ENCODE measurements around the gene HIPK3.
"Not testable (repeated sequence)": the region's sequence is repeated elsewhere in the genome, so short reads cannot be mapped to it uniquely, and the experiment has no call there.

DNA sequence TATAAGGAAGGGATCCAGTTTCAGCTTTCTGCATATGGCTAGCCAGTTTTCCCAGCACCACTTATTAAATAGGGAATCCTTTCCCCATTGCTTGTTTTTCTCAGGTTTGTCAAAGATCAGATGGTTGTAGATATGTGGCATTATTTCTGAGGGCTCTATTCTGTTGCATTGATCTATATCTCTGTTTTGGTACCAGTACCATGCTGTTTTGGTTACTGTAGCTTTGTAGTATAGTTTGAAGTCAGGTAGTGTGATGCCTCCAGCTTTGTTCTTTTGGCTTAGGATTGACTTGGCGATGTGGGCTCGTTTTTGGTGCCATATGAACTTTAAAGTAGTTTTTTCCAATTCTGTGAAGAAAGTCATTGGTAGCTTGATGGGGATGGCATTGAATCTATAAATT, 40.5 kb upstream of the HIPK3 start:
- TF ChIP-seq EZH2phosphoT487 (IDR thresholded peaks at IDR 0.05; ENCODE audit: unreplicated experiment); EZH2 (IDR thresholded peaks at IDR 0.05; ENCODE audit: low read depth, unreplicated experiment); CTCF (conservative IDR thresholded peaks at IDR 0.05; ENCODE audit: low read depth in 2 of 2); JUNB (IDR thresholded peaks at IDR 0.05; ENCODE audit: unreplicated experiment); POLR2AphosphoS5 (IDR thresholded peaks at IDR 0.05; ENCODE audit: low read depth); CREB1 (CRISPR knock-in tag; IDR thresholded peaks at IDR 0.05; ENCODE audit: low read depth); STAT1 (IDR thresholded peaks at IDR 0.05; ENCODE audit: unreplicated experiment); ZNF114 (CRISPR knock-in tag; IDR thresholded peaks at IDR 0.05); ZNF331 (CRISPR knock-in tag; IDR thresholded peaks at IDR 0.05; ENCODE audit: low read depth); NANOG (IDR thresholded peaks at IDR 0.05; ENCODE audit: borderline replicate concordance); ZNF462 (CRISPR knock-in tag; IDR thresholded peaks at IDR 0.05): not testable (repeated sequence)
- TF ChIP-seq, protein P1, sequence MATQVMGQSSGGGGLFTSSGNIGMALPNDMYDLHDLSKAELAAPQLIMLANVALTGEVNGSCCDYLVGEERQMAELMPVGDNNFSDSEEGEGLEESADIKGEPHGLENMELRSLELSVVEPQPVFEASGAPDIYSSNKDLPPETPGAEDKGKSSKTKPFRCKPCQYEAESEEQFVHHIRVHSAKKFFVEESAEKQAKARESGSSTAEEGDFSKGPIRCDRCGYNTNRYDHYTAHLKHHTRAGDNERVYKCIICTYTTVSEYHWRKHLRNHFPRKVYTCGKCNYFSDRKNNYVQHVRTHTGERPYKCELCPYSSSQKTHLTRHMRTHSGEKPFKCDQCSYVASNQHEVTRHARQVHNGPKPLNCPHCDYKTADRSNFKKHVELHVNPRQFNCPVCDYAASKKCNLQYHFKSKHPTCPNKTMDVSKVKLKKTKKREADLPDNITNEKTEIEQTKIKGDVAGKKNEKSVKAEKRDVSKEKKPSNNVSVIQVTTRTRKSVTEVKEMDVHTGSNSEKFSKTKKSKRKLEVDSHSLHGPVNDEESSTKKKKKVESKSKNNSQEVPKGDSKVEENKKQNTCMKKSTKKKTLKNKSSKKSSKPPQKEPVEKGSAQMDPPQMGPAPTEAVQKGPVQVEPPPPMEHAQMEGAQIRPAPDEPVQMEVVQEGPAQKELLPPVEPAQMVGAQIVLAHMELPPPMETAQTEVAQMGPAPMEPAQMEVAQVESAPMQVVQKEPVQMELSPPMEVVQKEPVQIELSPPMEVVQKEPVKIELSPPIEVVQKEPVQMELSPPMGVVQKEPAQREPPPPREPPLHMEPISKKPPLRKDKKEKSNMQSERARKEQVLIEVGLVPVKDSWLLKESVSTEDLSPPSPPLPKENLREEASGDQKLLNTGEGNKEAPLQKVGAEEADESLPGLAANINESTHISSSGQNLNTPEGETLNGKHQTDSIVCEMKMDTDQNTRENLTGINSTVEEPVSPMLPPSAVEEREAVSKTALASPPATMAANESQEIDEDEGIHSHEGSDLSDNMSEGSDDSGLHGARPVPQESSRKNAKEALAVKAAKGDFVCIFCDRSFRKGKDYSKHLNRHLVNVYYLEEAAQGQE (IDR thresholded peaks at IDR 0.05; ENCODE audit: unreplicated experiment) = not testable (repeated sequence)
- TF ChIP-seq, protein P2, sequence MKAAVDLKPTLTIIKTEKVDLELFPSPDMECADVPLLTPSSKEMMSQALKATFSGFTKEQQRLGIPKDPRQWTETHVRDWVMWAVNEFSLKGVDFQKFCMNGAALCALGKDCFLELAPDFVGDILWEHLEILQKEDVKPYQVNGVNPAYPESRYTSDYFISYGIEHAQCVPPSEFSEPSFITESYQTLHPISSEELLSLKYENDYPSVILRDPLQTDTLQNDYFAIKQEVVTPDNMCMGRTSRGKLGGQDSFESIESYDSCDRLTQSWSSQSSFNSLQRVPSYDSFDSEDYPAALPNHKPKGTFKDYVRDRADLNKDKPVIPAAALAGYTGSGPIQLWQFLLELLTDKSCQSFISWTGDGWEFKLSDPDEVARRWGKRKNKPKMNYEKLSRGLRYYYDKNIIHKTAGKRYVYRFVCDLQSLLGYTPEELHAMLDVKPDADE (IDR thresholded peaks at IDR 0.05) = not testable (repeated sequence)
